NCI-H1930 (cell line): Measurements from ENCODE around the gene PER2.

Experiments used
- DNase-seq, 2 experiments: peaks; one replicate each; lab custom pipeline; 2025; lab: John Stamatoyannopoulos, UW

PER2 gene

GRCh38 chr2:238230699-238231098 lies 57.7 kb downstream of the PER2 start:
- no peak for DNase-seq

GRCh38 chr2:238228700-238229099 lies 59.7 kb downstream of the PER2 start:
- DNase-seq, result no peak

DNA sequence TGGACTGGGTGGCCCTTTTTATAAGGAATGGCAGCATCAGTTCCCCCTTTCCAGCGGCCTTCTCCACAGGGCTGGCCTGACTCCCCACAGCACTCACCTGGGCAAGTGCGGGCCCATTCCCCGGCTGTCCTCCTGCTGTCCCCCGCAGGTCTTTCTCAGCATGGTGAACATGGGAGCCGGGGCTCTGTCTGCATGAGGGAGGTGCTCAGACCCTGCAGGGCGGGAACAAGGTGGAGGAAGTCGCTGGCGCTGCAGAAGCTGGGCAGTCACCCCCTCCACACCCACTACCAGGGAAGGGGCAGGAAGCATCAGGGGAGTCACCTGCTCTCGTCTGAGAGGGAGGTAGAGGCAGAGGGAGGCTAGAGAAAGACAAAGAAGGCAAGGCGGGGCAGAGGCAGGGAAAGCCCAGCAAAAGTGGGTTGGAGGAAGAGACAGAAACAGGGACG lies 60.8 kb downstream of the PER2 start:
- DNase-seq, result no peak

DNA sequence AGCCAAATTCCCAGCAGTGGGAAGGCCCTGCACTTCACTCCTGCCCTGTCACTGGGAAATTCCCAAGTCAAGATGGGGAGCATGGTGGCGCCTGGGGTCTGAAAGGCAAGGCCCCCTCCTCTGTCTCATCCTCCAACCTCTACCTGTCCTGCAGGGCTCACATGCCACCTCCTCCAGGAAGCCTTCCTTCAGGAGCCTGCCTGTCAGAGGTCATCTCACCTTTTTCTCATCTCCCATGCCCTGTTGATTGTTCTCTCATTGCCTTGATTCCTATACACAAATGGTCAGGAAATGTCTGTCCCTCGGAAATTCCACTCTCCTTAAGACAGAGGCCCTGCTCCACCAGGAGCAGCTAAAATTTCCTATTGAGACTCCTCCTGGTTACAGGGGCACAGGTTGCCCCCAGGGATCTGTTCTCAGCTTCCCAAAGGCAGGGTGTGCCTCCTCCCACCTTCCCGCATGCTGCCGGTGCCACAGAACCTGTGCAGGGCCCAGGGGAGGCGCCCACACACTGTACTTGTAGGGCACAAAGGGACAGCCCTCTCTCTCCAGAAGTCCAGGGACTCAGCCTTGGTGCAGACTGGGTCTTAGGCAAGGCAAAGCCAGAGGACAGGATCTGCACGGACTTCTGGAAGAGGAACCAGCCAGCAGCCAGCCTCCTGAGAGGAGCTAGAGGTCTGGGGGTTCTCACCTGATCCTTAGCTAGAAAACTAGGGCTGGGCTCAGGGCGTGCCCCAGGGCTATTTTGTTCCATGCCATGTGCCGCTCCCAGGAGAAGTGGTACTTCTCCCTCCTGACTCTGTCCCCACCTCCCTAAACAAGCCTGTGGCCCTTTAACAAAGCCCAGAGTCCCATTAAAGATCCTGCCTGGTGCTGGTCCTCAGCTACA lies 61.5 kb downstream of the PER2 start:
- DNase-seq, result no peak

GRCh38 chr2:238225911-238226697 lies 62.3 kb downstream of the PER2 start:
- DNase-seq, result no peak

GRCh38 chr2:238225121-238225520 lies 63.3 kb downstream of the PER2 start:
- no peak for DNase-seq

DNA sequence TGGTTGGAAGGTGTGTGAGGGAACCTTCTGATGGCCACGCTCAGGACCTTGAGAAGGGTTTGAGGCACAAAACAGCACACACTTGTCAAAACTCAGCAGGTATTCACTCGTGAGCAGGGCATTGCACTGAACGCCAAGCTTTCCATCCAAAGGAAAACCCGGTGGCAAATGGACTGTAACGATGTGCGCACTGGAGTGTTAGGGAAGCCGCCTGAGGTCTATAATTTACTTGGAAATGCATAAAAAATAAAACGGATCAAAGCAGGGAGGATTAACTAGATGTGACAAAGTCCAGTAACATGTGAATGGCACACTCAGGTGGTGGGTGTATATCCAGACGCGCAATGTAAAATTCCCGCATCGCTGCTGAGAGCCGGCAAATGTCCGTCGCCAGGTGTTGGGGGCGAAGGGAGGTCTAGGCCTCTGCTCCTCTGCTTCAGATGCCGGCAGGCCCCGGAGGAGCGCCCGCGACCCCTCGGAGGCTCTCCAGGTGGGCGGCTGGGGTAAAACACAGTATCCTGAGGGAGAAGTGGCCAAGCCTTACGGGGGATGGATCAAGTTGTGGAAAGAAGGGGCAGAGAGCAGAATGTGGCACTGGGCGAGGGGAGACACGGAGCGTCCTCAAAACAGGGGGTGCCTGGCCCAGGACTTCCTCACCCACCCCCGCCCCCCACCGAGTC lies 63.9 kb downstream of the PER2 start:
- no peak for DNase-seq

GRCh38 chr2:238220892-238221521 lies 67.4 kb downstream of the PER2 start:
- no peak for DNase-seq

DNA sequence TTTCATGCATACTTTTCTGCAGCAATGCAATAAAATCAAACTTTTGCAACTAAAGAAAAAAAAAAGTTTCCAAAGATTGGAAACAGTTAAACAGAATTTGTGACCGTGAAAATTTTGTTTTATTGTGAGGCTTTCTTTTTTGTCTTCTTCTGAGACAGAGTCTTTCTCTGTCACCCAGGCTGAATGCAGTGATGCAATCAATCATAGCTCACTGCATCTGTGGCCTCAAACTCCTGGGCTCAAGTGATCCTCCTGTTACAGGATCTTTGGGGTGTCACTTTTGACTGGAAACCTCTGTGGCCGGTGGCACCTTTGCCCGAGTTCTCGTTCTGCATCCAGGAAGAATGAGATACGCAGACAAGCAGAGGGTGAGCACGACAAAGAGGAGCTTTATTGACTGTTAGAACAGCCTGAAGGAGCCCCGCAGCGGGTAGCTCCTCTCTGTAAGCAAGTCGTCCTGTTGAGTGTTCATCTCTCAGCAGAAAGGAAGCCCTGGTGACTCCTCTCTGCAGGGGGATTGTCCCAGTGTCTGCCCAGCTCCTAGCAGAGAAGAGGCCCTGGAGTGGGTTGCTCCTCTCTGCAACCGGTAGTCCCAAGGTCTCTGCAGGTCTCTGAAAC lies 68.0 kb downstream of the PER2 start:
- no peak for DNase-seq

DNA sequence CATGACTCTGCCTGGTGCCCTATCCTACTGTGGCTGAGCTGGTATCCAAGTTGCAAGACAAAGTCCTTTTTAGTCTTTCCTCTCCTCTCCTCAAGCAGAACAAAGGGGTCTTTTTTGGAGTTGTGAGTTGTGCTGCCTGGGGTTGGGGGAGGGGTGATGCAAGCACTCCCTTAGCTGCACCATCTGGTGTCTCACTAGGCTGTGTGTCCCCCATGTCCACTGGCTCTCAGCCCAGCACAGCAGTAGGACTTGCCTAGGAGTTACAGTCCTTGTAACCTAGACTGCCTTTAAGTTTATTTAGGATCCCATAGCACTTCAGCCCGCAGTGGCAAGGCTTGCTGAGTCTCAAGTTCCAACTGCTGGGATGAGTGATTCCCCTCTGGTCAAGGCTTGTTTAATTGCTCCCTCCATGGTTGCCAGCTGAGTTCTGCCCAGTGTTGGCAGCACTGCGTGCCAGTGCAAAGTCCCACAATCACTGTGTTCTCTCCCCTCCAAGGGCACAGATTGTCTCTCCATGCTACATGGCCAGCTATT lies 71.7 kb downstream of the PER2 start:
- DNase-seq, result no peak

- DNase-seq, result no peak
Measured at GRCh38 chr2:238207006-238207405, 81.4 kb downstream of the PER2 start.

- no peak for DNase-seq
Measured at GRCh38 chr2:238203973-238204683, 84.3 kb downstream of the PER2 start.

- DNase-seq, result peak; percentile 69 to 83
Measured at GRCh38 chr2:238203094-238203972, 85.1 kb downstream of the PER2 start, which contains the start of gene ILKAP. Gene ILKAP (minus strand): TSS chr2:238203695. CDS start chr2:238203553, 142 bp downstream.

- no peak for DNase-seq
Measured at GRCh38 chr2:238202326-238203093, 85.9 kb downstream of the PER2 start.
